Coronary artery (tissue), 2 donors: ENCODE data around the gene ASH1L.
"Not testable (repeated sequence)": the region's sequence is repeated elsewhere in the genome, so short reads cannot be mapped to it uniquely, and the experiment has no call there.

ENCODE experiments used
- DNase-seq: peaks from one replicate; pipeline ENCODE4 v3.0.0-alpha.2; 2017; ENCODE audit warnings: low spot score
- H3K27ac ChIP-seq, 2 donors: fragments of 200-600 bp; sonication (generic); one replicate each; pipeline ENCODE4 v1.5.1; 2016 to 2019
- H3K4me3 ChIP-seq: fragments of 200-600 bp; sonication (generic); 2 replicates; pipeline ENCODE4 v1.5.1; 2016; ENCODE audit warnings: mild to moderate bottlenecking, moderate library complexity
- CTCF ChIP-seq: fragments of 200-600 bp; sonication (generic); IDR thresholded peaks from one replicate; pipeline ENCODE4 v1.5.1; 2019; ENCODE audit warnings: antibody characterized with exemption

ASH1L gene

GRCh38 chr1:155499953-155500639 is 62.5 kb downstream of the ASH1L start:
- H3K27ac ChIP-seq = no peak overlapping the region
- H3K4me3 ChIP-seq = no peak overlapping the region
- TF ChIP-seq CTCF = no peak
- no peak for DNase-seq

GRCh38 chr1:155499263-155499662 is 63.3 kb downstream of the ASH1L start:
- no peak for DNase-seq
- Histone ChIP-seq H3K4me3 (no peak overlapping the region), H3K27ac (no peak overlapping the region)
- no peak for TF ChIP-seq CTCF

- not testable (repeated sequence) for H3K27ac ChIP-seq, H3K4me3 ChIP-seq, DNase-seq
Observed at GRCh38 chr1:155493595-155493994, 69.0 kb downstream of the ASH1L start.

- not testable (repeated sequence) for DNase-seq, H3K27ac ChIP-seq, H3K4me3 ChIP-seq
Observed at GRCh38 chr1:155488419-155488818, 74.2 kb downstream of the ASH1L start.

- H3K4me3 ChIP-seq = no peak overlapping the region
- no peak overlapping the region for H3K27ac ChIP-seq
- TF ChIP-seq CTCF = no peak
- DNase-seq = no peak
Observed at GRCh38 chr1:155487541-155487940, 75.1 kb downstream of the ASH1L start.

- DNase-seq, H3K27ac ChIP-seq, H3K4me3 ChIP-seq: not testable (repeated sequence)
Observed at GRCh38 chr1:155486952-155487351, 75.7 kb downstream of the ASH1L start.

GRCh38 chr1:155485945-155486344 is 76.7 kb downstream of the ASH1L start:
- DNase-seq = no peak
- Histone ChIP-seq H3K27ac (no peak overlapping the region), H3K4me3 (no peak overlapping the region)
- TF ChIP-seq CTCF = no peak

- no peak overlapping the region for H3K27ac ChIP-seq
- H3K4me3 ChIP-seq = no peak overlapping the region
- TF ChIP-seq CTCF = no peak
- no peak for DNase-seq
Observed at GRCh38 chr1:155485222-155485621, 77.4 kb downstream of the ASH1L start.

- no peak for TF ChIP-seq CTCF
- no peak overlapping the region for H3K27ac ChIP-seq
- no peak for DNase-seq
- H3K4me3 ChIP-seq = no peak overlapping the region
Observed at GRCh38 chr1:155481741-155482241, 80.8 kb downstream of the ASH1L start.
